GM12875 (cell line): Measurements from ENCODE around the gene PDGFA.

Experiments used
- H3K4me3 ChIP-seq: one replicate; pipeline ENCODE4 v1.5.1; 2011; ENCODE audit warnings: low read depth, low read length, control low read depth
- CTCF ChIP-seq: IDR thresholded peaks from 2 replicates; pipeline ENCODE4 v1.5.1; 2011; ENCODE audit warnings: low read depth, mild to moderate bottlenecking, control low read depth, inconsistent platforms, low read length, moderate library complexity, borderline replicate concordance; ENCODE audit not compliant: insufficient read depth

The PDGFA gene

GRCh38 chr7:543501-544337 lies 24.1 kb upstream of the PDGFA start:
- TF ChIP-seq CTCF = no peak
- no peak overlapping the region for H3K4me3 ChIP-seq

- no peak for TF ChIP-seq CTCF
- no peak overlapping the region for H3K4me3 ChIP-seq
Observed at GRCh38 chr7:542713-543500, 23.3 kb upstream of the PDGFA start.

DNA sequence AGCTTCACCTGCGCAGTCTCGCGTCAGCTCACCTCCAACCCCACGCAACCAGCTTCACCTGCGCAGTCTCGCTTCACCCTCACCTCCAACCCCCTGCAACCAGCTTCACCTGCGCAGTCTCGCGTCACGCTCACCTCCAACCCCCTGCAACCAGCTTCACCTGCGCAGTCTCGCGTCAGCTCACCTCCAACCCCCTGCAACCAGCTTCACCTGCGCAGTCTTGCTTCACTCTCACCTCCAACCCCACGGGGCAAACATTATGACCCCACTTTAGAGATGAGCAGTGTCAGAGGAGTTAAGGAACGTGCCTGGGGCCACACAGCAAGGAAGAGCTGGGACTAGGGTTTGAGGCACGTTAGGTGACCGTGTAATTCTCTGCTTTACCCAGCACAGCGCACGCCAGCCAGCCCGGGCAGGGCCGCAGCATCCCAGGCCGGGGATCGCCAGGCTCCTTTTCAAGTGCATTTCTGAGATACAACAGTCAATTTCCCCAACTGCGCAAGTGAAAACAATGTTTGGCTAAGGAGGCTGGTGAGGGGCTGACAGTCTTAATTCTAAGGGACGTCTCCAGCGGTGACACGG lies 22.6 kb upstream of the PDGFA start:
- no peak for TF ChIP-seq CTCF
- no peak overlapping the region for H3K4me3 ChIP-seq

- no peak for TF ChIP-seq CTCF
- no peak overlapping the region for H3K4me3 ChIP-seq
Observed at GRCh38 chr7:541661-542060, 22.0 kb upstream of the PDGFA start.

- no peak for TF ChIP-seq CTCF
- no peak overlapping the region for H3K4me3 ChIP-seq
Observed at GRCh38 chr7:540997-541396, 21.4 kb upstream of the PDGFA start.

GRCh38 chr7:540579-540978 lies 20.9 kb upstream of the PDGFA start:
- no peak overlapping the region for H3K4me3 ChIP-seq
- TF ChIP-seq CTCF = no peak
